NCI-H446 treated with DMSO at 0.1 percent for 48 hours (cell line): ENCODE data around the gene SRGAP2B.
"Not testable (repeated sequence)": the region's sequence is repeated elsewhere in the genome, so short reads cannot be mapped to it uniquely, and the experiment has no call there.

Source experiments
- DNase-seq: peaks from one replicate; lab custom pipeline; 2025; lab: John Stamatoyannopoulos, UW

SRGAP2B gene

DNA sequence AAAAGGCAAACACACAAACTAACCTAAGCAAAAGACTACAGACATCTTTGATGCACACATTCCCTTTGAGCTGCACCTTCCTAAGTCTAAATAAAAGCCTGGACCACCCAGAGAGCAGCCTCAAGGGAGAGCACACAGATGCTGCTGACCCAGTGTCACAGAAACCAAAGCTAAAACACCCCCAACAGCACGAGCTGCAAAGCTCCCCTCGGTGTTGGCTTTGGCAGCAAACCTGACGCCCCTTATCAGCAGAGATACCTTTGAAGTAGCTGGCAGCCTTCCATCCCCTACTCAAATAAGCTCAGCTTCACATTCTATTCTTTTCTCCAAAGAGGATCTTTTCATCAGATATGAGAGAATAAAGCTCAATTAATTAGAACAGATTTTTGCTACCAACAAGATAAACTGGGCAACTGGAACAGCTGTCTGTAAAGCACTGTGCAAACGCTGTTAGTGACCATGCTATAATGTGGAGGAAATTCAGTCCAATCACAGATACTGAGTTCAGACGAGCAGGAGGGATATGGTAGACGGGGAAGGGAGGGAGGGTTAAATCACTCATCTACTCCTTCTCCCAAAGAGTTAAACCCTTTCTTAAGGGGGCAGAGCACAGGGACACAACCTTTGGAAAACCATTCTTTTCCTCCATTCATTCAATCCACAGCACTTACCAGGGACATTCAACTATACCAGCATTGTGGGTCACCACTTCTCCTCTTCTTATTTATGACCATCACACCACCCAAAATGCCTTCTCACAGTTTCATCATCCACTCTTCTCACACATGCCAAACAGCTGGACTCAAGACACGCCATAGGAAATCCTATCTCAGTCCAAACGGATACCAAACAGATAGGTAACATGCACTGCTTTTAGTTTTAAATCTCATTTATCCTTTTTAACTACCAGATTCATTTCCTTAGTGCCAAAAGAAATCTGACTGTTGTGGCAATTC is 148.3 kb downstream of the SRGAP2B start:
- DNase-seq = not testable (repeated sequence)

DNA sequence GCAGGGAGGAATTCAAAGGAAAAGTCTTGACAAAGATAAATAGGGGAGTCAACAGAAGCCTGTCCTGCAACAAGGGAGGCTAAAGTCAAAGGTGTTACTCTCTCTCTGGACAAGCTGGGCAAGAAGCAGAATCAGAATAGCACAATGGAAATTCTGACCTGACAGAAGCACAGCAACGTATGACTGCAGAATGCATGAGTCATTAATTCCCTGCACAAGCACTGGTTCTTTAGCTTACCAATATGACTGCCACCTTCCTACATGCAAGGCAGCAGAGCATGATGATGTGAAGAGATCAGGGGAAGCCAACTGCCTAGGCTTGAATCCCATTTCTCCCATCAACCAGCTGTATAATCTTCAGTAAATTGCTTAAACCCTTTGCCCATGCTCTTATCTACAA is 153.4 kb downstream of the SRGAP2B start:
- DNase-seq = not testable (repeated sequence)

DNA sequence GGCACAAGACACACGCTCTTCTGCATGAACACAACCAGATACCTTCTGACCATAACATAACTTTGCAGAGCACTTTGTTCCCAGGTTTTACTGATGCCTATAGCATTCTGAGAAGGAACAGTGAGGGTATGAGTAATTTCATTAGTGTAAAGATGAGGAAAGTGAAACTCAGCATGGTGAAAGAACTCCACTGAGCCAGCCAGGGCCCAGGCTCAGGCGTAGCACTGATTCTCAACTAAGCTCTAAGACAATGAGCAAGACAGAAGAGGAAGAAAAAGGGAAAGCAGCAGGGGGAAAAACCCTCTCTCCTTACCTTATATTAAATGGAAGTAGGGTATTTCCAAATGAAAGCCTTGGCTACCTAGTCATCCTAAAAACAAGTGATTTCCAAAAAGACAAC is 155.1 kb downstream of the SRGAP2B start:
- not testable (repeated sequence) for DNase-seq

DNA sequence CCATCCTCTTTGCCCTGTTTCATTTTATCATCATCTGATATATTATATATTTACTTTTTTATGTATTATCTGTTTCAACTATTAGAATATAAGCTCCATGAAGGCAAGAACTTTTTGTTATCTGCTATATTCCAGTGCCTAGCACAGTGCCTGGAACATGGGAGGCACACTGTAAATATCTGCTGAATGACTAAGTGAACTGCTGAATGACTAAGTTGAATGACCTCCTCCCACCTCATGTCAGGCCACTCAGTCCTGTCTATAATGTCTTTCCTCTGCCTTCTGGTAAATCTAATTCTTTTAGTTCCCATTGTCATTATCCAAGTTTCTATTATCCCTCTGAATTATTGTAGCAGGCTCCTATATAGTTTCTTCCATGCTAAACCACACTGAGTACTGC is 156.5 kb downstream of the SRGAP2B start:
- DNase-seq = not testable (repeated sequence)

DNA sequence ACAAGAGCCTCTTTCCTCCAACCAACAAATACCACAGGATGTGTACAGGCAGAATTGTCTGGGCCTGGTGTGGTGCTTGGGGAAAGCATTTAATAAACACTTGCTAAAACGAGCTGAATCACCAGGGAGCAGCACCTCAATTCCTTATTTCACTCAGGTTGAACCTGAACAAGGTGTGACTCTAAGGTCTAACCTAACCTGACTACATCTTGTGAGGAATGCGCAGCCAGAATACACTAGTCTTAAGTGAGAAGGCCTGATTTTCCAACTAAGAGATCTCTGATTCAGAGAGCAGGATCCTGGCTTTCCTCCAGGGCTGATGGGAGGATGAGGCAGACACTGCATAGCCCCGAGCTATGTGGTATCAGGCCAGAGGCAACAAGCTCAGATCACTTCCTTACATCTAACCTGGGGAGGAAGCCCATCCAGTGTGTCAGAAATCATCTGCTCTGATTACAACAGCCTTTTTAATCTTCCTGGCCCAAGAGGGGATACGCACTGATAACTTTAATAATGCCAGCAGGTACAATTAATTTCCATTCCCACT is 158.9 kb downstream of the SRGAP2B start:
- DNase-seq = not testable (repeated sequence)

DNA sequence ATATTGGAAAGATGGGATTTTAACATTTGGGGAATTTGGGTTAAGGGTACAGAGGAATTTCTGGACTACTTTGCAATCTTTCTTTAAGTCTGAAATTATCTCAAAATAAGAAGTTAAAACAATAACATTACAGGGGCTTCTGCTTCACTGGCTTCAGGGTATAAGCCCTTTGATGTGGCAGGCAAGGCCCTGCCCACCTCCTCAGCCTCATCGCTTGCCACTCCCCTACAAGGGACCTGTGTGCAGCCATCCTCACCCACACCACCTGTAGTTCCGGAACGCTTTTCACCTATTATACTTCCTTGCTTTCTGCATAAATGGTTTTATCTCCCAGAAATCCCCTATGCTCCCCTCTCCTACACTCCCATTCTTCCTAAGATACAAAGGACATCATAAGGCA is 159.8 kb downstream of the SRGAP2B start:
- DNase-seq = not testable (repeated sequence)

DNA sequence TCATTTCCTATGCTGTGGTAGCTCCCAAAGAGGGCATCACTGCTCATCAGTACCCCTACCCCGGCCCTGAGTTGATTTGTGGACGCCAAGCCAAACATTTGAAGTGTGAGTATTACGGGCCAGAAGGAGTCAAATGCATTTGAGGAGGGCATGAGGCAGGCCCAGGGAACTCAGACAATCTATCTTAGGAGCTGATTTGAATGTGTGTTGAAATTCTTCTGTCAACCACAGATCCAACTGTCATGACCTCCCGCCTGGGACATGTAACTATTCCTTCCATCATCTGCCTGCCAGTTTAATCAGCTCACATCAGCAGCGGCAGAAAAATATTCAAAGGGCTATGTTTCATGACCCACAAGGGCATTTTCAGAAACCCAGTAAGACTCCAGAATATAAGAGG is 162.1 kb downstream of the SRGAP2B start:
- DNase-seq = not testable (repeated sequence)

DNA sequence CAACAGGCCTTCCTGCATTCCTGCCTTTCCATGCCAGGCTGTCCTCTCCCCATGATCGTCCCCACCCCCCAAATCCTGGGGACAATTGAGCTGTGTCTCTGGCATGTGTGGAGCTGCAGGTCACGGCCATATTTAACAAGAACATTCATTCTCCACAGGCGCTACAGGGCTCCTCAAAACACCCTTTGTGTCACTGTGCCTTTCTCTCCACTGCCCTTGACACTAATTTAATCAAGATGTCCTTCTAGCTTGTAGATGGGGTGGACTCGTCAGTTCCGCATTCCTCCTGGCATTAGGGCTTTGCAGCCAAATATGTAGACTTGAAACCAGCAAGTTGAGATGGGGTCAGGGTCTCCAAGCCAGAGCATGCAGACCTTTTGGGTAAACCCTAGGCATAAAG is 163.0 kb downstream of the SRGAP2B start:
- DNase-seq = not testable (repeated sequence)

DNA sequence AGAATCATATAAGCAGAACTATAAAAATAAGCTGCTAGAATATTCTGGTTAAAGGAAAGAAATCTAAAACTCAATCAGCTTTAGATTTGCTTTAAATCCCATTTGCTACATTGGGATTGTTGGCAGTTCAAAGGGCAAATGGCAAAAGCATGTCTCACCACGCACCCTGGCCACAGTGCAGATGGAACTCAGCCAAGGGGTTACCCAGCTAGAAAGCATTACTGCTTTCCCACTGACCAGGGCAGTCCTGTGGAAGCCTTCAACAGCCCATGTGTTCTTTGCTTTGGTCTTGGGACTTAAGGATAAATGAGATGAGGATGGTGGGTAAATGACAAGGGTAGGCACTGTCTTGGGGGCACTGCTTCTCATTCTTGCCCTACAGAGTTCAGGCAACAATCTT is 163.6 kb downstream of the SRGAP2B start:
- not testable (repeated sequence) for DNase-seq

DNA sequence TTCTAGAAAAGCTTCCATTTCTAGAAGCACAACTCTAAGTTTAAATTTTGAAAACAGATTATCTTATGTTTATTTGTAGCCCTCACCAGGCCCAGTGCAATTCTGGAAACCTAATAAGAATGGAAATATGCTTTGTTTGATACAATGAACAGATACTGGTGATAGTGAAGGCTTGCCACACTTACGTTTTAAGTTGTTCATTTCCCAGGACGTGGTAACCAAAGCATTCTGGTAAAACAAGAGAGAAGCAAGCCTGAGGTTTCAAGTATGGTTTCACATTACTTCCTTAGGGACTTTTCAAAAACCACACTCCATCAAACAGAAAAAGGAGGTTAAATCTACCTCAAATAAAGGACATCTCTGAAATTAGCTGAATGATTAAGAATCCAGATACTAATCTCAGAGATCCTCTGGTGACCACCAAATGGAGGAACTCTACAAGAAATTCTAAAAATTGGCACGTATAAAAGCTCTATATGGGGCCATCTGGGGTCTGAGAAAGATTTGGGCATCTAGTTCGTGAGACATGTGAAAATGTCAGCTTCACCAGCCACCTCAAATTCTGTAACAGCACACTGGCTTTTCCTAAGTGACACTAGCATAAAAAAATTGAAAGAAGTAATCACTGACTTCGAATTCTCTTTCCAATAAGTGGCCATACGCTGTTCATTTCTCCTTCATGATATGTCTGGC is 164.9 kb downstream of the SRGAP2B start:
- not testable (repeated sequence) for DNase-seq

DNA sequence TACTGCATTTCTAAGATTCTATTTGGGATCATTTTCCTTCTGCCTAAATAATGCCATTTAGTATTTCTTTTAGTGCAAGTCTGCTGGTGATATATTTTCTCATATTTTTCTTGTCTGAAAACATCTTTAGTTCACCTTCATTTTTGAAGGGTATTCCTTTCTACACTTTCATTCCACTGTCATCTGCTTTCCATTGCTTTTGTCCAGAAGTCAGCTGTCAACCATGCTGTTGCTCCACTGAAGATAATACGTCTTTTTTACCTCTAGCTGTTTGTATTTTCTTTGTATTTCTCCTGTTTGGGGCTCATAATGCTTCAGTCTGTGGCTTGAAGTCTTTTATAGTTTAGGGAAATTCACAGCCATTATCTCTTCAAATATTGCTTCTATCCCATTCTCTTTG is 167.8 kb downstream of the SRGAP2B start:
- DNase-seq = not testable (repeated sequence)

DNA sequence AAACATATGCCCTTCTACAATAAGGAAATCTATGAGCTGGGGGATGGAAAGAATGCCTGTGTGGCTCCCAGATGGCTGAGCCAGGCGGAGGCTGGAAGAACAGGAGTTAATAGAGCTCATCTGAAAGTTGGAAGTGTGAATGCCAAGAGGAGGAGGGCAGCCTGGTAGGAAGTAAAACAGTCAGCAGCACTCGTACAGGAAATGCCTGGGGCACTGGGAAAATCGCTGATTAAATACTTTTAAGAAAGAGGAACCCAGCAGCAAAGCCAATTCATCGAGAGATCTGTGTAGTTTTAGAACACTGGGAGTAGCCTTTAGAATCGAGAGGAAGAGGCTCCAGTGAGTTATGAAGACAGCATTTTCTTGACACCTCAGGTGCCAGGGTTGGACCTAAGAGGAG is 171.5 kb downstream of the SRGAP2B start:
- not testable (repeated sequence) for DNase-seq

DNA sequence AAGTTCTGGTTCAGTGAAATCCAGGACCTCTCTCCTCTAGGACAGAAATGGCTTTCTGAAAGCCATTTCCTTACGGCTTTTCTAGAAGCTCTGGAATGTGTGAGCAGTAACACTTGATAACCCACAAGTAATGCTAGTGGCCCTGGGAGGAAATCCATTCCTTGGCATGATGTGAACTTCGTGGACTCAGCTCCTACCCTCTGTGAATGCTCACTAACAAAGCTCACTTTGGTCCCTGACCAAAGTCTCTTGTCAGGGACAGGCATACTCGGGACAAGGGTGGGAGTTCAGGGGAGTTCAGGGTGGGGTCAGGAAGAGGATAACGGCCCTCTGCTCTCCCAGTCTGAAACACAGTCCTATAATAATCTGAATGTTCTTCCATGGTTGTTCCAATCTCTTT is 172.3 kb downstream of the SRGAP2B start:
- not testable (repeated sequence) for DNase-seq

DNA sequence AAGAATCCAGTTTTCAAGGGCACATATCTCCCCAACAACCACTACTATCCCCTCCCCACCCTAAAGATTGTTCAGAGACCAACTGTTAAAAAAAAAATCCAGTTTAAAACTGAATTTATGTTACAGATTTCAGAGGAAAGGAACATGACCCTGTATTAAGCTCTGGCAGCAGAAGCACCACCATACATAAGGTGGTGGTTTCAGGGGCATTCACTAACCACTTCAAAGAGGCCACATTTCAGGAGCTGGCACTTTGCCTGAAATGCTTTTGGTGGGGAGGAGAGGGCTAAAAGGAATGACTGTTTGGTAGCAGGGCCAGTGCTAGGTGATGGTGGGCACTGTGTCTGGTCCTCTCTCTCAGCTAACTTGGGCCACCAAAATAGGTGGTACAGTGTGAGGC is 176.0 kb downstream of the SRGAP2B start:
- DNase-seq = not testable (repeated sequence)

DNA sequence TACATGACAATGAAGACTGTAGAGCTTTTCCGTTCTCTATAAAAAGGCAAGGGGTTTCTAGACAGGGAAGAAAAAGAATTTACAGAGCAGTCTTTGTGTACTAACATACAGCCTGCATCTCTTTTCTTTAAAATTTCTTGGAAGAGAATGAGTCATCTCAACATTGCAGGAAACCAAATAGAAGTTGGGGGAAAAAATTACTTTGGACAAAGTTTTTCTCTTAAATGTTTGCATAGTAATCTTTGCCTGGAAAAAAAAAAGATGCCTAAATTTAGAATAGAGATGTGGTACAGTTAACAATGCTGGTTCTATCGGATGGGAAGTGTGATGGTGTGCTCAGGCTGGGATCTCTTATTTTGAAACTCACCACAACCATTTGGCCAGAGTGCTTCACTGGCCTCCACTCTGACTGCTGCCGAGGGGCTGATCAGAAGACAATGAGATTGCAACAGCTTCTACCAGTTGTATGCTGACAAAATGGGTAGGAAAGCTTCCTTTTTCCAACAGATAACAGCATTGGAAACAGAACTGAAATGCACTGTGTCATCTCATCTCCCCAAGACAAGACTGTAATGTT is 177.0 kb downstream of the SRGAP2B start:
- not testable (repeated sequence) for DNase-seq

DNA sequence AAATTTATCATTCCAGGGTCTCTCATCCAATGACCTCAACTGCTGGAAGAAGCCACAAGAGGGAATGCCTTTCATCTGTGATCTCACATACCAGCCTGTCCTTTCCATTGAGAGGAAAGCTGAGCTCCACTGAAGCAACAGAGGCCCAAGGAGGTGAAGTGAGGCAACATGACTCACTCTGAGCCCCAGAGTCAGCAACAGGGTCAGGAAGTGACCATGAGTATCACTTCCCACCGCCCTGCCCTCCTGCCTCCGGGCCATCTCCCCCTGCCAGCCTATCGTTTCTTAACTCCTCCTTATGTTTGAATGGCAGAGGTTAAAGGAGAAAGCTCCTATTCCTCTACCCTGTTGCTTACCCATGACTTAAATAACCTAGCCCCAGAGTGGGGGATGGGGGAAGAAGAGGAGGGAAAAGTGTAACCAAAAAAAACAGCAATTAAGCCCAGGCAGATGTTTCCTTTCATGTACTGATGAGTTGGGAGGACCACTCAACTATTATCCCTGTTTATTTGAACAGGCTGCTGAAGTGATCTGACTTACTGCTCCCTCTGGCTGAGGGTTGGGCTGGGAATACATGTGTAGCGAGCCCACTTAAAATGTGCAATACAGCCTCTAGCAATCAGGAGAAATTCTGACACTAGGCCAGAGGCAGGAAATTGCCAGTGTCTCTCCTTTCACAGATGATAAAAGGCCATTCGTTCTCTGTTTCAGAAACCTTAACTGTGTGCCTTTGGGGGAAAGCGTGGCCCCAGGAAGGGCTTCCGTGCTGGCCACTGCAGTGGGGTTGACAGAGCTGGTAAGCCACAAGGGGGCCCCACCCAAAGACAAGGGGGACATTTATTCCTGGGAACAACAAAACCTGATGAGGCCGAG is 177.7 kb downstream of the SRGAP2B start:
- not testable (repeated sequence) for DNase-seq

DNA sequence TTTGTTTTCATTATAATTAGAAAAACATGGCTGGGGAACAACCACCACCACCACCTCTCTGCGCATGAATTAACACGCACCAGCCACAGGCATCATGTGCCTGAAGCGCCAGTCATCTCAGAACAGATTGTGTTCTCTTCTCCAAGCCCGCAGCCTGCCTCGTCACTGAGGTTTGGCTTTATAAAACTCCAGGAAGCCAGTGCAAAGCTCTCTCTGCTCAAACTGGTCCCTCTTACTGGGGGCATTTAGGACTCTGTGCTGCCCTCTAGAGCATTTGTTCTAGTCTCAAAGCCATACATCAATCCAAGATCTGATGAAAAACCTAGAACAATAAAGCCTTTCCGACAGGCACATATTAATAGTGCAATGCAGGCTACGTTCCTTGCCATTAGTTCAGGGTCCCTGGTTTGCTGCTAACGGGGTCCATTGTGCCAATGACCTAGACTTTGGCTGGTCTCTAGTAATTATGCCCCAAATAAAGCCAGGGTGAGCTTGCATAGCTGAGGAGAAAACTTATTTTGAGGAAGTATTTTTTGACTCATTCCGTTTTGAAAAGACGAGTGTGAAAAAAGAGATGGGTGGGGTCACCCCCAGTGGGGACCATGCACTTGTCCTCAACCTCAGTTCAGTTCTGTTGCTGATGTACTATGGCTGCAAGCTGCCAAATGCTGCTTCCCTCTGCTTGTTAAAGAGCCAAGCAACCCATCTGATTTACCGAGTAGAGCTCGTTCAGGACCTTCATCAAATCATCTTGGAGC is 181.0 kb downstream of the SRGAP2B start:
- not testable (repeated sequence) for DNase-seq

DNA sequence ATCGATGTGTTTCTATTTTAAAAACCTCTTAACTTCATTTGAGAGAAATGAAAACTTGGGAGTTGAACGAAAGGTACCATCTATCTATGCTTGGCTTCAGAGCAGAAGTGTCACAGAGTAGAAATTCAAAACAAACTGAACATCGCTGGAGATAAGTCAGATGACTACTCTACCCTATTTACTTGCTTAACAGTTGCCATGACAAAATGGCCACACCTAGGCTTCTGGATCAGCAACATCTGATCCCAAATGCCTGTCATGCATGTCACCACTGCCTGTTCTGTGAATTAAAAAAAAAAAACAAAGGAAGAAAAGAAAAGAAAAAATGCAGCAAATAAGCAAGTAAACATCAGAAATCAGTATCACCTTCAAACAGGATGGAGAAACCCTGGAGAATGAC is 181.7 kb downstream of the SRGAP2B start:
- DNase-seq = not testable (repeated sequence)

DNA sequence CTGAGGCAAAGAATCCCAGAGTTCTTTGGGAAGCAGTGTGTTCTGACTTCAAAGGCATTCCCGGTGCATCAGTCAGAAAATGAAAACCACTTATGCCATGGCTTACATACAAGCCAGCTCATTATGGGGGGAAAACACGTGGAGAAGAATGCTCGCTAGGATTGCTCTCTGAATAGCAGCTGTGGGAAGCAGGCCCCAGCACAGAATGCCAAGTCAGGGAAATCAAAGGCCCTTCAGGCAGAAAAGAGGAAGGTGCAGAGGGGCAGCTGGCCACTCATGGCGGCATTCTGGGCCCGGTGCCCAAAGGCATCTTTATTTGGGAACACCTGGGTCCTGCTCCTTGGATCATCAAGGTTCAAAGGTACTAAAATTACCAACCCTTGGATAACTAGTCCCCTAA is 184.4 kb downstream of the SRGAP2B start:
- DNase-seq = not testable (repeated sequence)

DNA sequence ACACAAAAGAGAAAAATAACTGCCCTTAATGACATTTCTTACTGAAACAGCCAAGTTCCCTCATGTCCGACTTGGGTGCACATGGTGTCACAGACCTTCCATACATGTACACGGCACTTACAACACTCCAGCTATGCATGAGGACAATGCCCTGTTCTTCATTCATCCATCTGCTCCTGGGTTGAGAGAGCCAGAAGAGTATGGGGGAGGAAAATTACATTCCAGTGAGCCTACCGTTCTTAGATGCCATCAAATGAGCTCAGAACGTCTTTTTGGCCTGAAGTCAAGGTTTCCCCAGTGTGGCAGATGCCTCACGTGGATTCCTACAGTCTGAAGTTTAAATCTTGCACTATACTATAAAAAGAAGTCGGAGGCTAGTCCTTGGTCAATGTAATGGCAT is 194.3 kb downstream of the SRGAP2B start:
- not testable (repeated sequence) for DNase-seq
